ENCODE measurements around the gene AGAP1.
A peak's percentile ranks its signal among the peaks of the same experiment; 100 is the strongest.

The AGAP1 gene

GRCh38 chr2:236169151-236169721, 675.4 kb downstream of the AGAP1 start:
- DNase-seq, result no peak

GRCh38 chr2:236169741-236170589, 676.1 kb downstream of the AGAP1 start:
- DNase-seq, result no peak

- no peak for DNase-seq
These were observed 676.8 kb downstream of the AGAP1 start for GRCh38 chr2:236170590-236171165.

- DNase-seq, result no peak
These were observed 677.4 kb downstream of the AGAP1 start for GRCh38 chr2:236171181-236171679.

DNA sequence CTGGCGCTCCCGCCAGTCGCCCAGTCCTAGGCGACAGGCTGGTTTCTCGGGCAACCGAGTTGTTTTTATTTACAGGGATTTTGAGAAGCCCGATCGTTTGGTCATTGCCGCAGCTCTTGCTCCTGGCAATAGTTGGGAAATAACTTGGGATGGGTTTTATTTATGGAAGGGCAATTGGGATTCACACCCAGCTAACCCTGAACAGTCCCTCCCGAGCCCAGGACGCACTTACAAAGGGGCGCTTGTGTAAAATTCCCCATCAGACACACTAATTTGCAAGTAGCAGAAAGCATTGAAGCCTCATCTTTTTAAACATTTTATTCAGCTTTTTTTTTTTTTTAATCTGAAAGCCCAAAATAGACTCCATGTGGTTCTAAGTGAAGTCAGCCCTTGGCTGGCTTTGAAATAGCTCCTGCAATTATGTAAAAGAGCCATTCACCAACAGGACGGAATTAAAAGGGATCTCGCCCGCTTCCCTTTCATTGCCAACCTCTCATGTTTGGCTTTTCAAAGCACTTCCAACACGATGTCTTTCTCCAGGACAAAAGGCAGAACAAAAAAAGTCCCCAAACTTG, 677.9 kb downstream of the AGAP1 start:
- no peak for DNase-seq

DNA sequence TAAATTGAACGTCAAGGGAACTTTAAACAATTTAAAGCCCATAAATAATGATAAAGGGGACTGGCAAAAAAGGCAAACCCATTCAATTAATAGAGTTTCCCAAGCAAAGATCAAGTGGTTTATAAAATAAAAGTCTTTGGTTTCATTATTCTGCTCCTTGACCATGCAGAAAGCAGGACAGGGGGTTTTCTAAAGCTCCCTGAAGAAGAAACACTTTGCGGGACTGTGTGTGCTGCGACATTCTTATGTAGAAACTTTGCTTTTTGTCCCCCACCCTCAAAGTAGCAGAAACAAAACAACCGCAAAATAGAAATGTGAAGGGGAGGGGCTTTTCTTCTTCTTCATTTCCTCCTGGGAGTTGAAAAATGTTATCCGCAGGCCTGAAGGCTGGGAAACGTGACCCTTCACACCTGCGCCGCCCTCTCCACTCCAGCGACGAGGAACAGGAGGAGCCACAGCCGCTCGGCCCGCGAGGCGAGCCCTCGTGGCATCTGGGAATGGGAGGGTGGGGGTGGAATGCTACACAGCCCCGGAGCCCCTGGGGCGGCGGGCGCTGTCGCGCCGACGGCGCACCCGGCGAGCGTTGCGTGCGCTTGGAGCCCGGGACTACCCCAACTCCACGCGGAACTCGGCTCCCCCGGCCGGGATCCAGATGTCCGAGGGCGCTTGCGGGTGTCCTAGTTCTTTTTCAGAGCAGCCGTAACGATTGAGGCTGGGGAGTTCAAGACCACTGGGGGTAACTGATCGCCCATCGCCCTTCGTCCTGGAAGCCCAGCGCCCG, 678.6 kb downstream of the AGAP1 start:
- DNase-seq, result no peak

- no peak for DNase-seq
These were observed 679.3 kb downstream of the AGAP1 start for GRCh38 chr2:236173036-236173728.

DNA sequence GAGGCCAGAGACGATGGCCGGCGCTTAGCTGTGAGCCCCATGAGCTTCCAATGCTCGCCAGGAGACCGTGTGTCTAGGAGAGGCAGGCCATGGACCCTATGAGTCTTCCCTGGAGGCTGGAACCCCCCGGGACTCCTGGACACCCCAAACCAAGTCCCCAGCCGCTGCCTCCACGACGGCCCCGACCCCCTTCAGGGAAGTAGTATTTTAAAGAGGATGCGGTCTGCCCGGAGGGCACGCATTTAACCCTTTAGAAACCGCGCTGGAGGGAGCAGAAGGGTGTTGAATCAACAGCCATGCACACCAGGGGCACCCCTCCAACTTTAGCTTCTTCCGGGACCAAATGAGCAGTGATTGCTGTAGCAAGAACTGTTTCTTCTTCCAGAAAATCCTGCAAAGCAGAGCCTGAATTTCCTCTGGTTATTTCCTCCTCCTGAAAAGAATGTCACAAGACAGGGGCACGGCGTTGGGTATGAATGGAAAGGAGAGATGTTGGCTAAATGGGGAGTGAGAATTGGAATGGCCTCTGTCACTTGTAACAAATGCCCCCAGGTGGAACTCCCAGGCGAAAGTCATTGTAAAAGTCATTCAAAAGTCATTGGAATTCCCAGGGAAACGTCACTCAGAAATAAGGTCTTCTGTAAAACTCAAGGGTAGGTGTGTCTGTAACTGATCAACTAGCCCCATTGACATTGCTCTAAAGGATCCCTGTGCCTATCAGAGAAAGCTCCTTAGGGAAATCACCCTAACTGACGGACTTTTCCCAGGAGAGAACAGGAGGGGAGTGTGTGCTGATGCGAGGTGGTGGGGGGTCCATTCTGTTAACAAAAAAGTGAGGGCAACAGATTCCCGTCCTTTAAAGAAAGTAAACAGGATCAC, 680.1 kb downstream of the AGAP1 start:
- DNase-seq, result no peak

- no peak for DNase-seq
These were observed 681.8 kb downstream of the AGAP1 start for GRCh38 chr2:236175548-236176150.

DNA sequence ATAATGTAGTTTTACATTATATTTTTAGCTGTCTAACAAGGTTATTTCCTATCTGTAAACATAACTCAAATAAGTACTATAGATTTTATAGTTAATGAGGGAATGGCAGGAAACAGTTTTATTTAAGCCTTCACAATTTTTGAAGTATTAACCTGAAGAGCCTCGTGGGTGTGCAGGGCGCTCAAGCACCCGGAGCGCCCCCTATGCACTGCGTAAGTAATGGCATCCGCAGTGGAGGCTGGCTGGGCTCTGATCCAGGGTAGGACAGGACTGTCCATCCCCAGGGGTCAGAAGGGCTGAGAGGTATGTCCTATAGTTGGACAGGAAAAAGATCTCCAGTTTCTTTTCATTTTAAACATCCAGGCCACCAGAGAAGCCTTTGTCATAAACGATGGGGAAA, 682.6 kb downstream of the AGAP1 start:
- DNase-seq, result no peak

DNA sequence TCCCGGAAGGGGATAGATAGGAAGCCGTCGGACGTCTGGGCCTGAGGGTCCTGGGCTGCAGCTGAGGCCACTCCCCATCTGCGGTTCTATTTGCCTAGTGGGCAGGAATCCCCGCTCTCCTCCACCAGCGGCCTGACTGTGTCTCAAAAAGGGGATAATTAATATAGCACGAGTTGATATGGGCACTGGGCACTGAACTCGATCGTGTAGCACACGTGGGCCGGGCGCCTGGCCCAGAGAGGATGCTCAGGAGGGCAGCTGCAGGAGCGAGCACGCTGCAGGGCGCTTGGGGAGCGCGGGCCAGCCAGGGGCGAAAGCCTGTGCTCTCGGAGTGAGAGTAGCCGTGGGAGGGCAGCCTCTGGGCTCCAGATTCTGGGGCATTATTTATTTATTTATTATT, 683.1 kb downstream of the AGAP1 start:
- no peak for DNase-seq

GRCh38 chr2:236177604-236177966, 683.7 kb downstream of the AGAP1 start:
- no peak for DNase-seq

DNA sequence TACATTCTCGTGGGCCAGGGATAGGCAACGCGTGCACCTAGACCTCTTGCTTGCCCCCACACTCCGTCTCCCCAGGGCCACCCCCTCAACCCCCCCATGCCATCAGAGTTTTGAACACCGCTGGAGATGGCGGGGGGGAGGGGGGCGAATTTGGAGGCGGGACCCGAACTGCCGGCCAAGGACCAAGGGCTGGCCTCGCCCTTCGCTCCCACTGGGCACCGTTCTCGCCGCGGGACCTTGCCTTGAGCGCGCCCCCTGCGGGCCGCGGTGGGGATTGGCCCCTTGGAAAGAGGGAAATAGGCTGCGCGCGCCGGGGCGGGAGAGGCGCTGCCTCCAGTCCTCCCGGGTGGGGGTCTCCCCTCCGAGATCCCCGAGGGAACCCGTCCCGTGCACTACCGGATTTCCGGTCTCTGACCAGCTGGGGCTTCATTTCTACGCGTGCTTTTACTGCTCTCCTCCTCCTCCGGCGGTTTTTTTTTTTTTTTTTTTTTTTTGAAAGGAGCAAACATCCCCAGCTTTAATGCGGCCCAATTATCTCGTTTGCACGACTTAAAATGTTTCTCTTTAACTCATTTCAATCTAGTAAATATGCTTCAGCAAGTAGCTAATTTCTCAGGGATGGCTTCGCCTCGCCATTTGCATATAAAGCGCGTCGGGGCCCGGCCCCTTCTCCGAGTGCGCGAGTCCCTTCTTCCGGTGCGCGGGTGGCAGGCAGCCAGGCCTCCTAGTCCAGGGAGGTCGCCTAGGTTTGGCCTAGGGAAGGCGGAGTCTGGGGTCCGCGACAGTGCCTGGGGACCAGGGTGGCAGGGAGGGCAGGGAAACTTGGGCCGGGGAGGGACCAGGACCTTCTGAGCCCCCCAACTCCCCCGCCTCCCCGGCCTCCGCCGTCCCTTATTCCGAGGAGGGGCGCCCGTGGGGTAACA, 684.4 kb downstream of the AGAP1 start:
- peak in 1 of 2 donors; percentile 10 for DNase-seq

- DNase-seq, result no peak
These were observed 685.0 kb downstream of the AGAP1 start for GRCh38 chr2:236178890-236179235.

GRCh38 chr2:236179236-236180075, 685.6 kb downstream of the AGAP1 start:
- no peak for DNase-seq

DNA sequence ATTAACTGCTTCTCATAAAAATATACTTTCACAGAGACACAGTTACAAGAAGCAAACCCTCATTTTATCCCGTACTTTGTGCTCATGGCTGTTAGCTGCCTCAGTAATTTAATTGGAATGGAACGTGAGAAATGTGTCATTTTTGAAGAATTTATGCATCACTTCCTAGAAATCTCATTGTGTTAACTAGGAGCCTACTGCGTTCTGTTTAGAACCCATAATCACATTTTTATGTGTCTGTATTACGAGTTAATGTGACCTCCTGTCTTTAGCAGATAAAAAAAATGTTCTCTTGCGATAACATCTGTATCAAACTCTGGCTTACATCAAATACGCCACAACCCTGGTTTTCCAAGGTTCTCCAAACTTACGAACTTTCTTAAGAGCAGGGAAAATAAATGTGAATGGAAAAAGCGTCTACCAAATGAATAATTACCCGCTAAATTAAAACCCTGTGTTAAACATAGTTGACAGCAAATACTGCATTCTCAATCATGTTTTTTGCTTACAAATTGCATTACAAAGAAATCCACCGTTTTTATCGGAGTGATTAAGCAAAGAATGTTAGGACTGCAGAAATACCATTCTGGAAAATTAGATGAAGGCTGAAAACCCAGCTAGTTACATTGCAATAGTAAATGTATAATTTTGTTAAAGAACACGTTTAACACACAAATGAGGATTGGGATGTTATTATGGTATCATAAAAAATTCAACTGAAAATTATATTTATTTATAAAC, 686.4 kb downstream of the AGAP1 start:
- no peak for DNase-seq

DNA sequence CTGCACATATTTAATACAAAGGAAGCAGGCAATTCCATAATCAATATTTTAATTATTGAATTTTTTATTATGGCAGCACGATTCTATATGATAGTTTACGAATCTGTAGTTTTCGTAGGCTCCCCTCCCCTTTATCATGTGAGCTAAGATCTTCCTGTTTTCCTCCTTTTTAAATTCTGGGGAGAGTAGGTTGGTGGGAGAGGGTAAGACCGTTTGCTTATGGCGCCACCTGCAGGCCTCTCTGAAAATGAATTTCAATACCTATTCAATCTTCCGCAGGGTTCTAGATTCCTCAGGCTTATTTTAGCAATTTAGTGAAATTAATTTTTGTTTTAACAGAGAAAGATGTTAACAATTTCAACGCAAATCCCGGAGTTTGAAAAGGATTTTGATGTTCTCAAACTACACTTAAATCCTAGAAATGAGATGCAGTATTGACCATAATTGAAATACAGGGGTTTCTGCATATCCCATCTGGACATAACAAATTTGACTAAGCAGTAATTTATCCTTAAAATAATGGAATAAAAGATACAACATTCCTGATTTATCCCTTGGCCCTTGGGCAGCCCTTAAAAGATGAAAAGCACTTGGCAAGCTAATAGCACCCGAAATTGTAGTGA, 687.1 kb downstream of the AGAP1 start:
- DNase-seq, result peak in 1 of 2 donors; percentile 21
